OCI-LY1 (cell line): Measurements from ENCODE around the gene RNF20.

Source experiments
- CTCF ChIP-seq: fragments of 200-600 bp; sonication (generic), shearing (Covaris generic); IDR thresholded peaks from 2 replicates; pipeline ENCODE4 v1.5.1; 2017; ENCODE audit warnings: mild to moderate bottlenecking, antibody characterized with exemption, low read length, moderate library complexity, mixed read lengths
- EZH2 ChIP-seq: fragments of 200-600 bp; sonication (generic), shearing (Covaris generic); IDR thresholded peaks from 2 replicates; pipeline ENCODE4 v1.8.0; 2017; ENCODE audit warnings: borderline replicate concordance, mixed run types, mild to moderate bottlenecking, antibody characterized with exemption, low read length, moderate library complexity, mixed read lengths

GRCh38 chr9:101562966-101563365 is 29.3 kb downstream of the RNF20 start:
- no peak for TF ChIP-seq CTCF
- TF ChIP-seq EZH2, result no peak
